ENCODE measurements around the gene LRRC15. TPM values are rescaled to one million over a fixed set of nuclear protein-coding genes. Genes with fewer than 3 reads are reported as not detected.

LRRC15 gene
- total and polyA plus RNA-seq, 4 experiments from 2014 or later, result not detected

DNA sequence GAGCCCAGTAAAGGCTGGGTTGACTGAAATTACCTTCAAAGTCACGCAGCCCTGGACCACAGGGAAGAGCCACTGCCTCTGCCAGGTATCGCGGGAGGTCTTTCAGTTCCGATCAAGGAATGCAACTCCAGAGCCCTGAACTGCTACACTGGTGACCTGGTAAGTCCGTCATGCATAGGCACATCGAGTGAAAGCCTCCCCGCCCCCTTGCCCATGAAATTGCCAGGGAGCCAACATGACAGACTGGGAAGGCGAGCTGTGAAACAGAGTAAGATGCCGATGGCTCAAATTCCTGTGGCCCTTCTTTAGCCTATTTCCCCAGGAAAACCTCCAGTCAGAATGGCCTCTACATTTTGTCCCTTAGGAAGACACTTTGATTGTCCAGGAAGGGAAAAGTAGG is 31.8 kb upstream of the LRRC15 start:
- Mint-ChIP-seq H3K4me1 (peaks cover 14 to 40% (median 28%) of the 10 kb centered on the region in 4 donors), H3K36me3 (peaks cover 6 to 9% of the 10 kb centered on the region in 2 donors), H3K9me3 (no peaks in the 10 kb centered on the region), H3K4me3 (no peak overlapping the region), H3K27ac (no peak overlapping the region), H3K27me3 (peaks cover 5 to 8% of the 10 kb centered on the region in 2 donors)
- no peaks in the 10 kb centered on the region for H3K36me3 ChIP-seq (ENCODE audit: insufficient read depth, low read length)
- DNase-seq, result no peak
- no peaks in the 10 kb centered on the region for H3K27me3 ChIP-seq (ENCODE audit: insufficient read depth, low read length)
- peaks cover 37% of the 10 kb centered on the region for H3K4me1 ChIP-seq (ENCODE audit: insufficient read depth, low read length)
- ChIA-PET POLR2A (ENCODE audit: partially characterized antibody) (no interaction called here), CTCF (ENCODE audit: partially characterized antibody) (interaction anchor here (7.5 kb wide), 1 partner anchor 59 kb away, joined by 94 read pairs; no protein-coding TSS in a partner anchor)
- intact Hi-C loops (cut with micrococcal nuclease), result loop anchor here (10.0 kb wide), 1 partner anchor 1937 kb away; no protein-coding TSS in a partner anchor
- no peak overlapping the region for H3K4me3 ChIP-seq (ENCODE audit: low read length in 2 of 2)
- no peaks in the 10 kb centered on the region for H3K9me3 ChIP-seq (ENCODE audit: control insufficient read depth in 1 of 2, low read length in 2 of 2)
- no peak overlapping the region for H3K27ac ChIP-seq (ENCODE audit: low read depth, low read length)

DNA sequence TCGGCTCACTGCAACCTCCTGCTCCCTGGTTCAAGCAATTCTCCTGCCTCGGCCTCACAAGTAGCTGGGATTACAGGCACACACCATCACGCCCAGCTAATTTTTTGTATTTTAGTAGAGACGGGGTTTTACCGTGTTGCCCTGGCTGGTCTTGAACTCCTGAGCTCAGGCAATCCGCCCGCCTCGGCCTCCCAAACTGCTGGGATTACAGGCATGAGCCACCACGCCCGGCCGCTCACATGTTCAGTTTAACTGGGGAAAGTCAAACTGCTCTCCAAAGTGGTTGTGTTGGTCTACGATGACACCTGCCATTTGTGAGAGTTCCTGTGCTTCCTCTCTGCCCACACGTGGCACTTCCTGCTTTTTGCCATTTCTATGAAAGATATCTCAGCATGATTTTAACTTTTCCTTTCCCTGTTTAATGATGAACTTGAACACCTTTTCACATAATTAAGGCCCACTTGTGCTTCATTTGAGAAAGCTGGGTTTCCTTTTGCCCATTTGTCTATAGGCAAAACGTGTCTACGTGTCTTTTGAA is 30.4 kb upstream of the LRRC15 start:
- H3K9me3 Mint-ChIP-seq, result no peaks in the 10 kb centered on the region
- peak overlapping the region in 1 of 7 donors; percentile 51 for H3K27ac Mint-ChIP-seq
- ChIA-PET CTCF (ENCODE audit: partially characterized antibody) (no interaction called here), POLR2A (ENCODE audit: partially characterized antibody) (no interaction called here)
- H3K36me3 Mint-ChIP-seq, result peaks cover 0 to 9% of the 10 kb centered on the region in 2 donors
- Histone ChIP-seq H3K27me3 (ENCODE audit: insufficient read depth, low read length) (no peaks in the 10 kb centered on the region), H3K36me3 (ENCODE audit: insufficient read depth, low read length) (no peaks in the 10 kb centered on the region), H3K4me3 (ENCODE audit: low read length in 2 of 2) (no peak overlapping the region), H3K27ac (ENCODE audit: low read depth, low read length) (no peak overlapping the region), H3K4me1 (ENCODE audit: insufficient read depth, low read length) (peaks cover 46% of the 10 kb centered on the region), H3K9me3 (ENCODE audit: control insufficient read depth in 1 of 2, low read length in 2 of 2) (no peaks in the 10 kb centered on the region)
- intact Hi-C loops (cut with micrococcal nuclease), result loop anchor here (10.0 kb wide), 1 partner anchor 1935 kb away; no protein-coding TSS in a partner anchor
- DNase-seq, result no peak
- peaks cover 7 to 8% of the 10 kb centered on the region in 2 donors for H3K27me3 Mint-ChIP-seq
- H3K4me3 Mint-ChIP-seq, result peak overlapping the region in 1 of 8 donors; percentile 52
- peaks cover 22 to 54% (median 38%) of the 10 kb centered on the region in 4 donors for H3K4me1 Mint-ChIP-seq

DNA sequence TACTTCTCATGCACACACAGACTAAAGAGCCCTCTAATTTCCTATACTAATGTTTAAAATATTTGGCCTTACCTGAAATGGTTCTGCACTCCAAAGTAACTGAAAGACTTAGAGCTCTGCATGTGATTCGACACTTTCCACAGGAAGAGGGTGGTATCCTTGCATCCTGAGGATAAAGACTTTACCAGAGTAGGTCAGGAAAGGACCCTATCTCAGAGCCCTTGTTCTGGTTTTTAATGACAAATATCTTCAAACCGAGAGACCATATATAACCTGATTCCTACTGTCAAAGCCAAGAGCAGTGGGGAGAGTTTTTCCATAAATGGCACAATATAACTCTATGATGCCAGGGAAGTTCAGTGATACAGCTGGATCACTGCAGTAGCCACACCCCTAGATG is 29.6 kb upstream of the LRRC15 start, which contains the start of gene GP5:
GP5 (minus strand) TSS at position 101 of the 400 bp plus-strand sequence. CDS start 984 bp downstream, outside the sequence.
- H3K27ac ChIP-seq (ENCODE audit: low read depth, low read length), result no peak within 1 kb of the TSS
- peaks cover 0 to 4% of the 10 kb centered on the region in 2 donors for H3K36me3 Mint-ChIP-seq
- no peaks in the 10 kb centered on the region for H3K36me3 ChIP-seq (ENCODE audit: insufficient read depth, low read length)
- H3K4me3 ChIP-seq (ENCODE audit: low read length in 2 of 2), result peak within 1 kb of the TSS in 1 of 2 donors; percentile 74
- H3K9me3 Mint-ChIP-seq, result no peaks in the 10 kb centered on the region
- peaks cover 7 to 11% of the 10 kb centered on the region in 2 donors for H3K27me3 Mint-ChIP-seq
- peaks cover 42% of the 10 kb centered on the region for H3K4me1 ChIP-seq (ENCODE audit: insufficient read depth, low read length)
- intact Hi-C loops (cut with micrococcal nuclease), result no loop called here
- no peak for DNase-seq
- peaks cover 18 to 49% (median 40%) of the 10 kb centered on the region in 4 donors for H3K4me1 Mint-ChIP-seq
- ChIA-PET POLR2A (ENCODE audit: partially characterized antibody) (interaction anchor here (1.3 to 1.6 kb wide), 2 partner anchors 43 to 56 kb away, joined by 4 to 5 read pairs; no protein-coding TSS in a partner anchor), CTCF (ENCODE audit: partially characterized antibody) (interaction anchor here (0.6 to 4.2 kb wide), 4 partner anchors 65 to 84 kb away, joined by 3 to 26 read pairs (median 4); no protein-coding TSS in a partner anchor)
- H3K27ac Mint-ChIP-seq, result peak within 1 kb of the TSS in 4 of 7 donors; percentile 11 to 66 (median 58)
- peak within 1 kb of the TSS; percentile 79 to 90 (median 88) for H3K4me3 Mint-ChIP-seq
- no peaks in the 10 kb centered on the region for H3K9me3 ChIP-seq (ENCODE audit: control insufficient read depth in 1 of 2, low read length in 2 of 2)
- H3K27me3 ChIP-seq (ENCODE audit: insufficient read depth, low read length), result no peaks in the 10 kb centered on the region

DNA sequence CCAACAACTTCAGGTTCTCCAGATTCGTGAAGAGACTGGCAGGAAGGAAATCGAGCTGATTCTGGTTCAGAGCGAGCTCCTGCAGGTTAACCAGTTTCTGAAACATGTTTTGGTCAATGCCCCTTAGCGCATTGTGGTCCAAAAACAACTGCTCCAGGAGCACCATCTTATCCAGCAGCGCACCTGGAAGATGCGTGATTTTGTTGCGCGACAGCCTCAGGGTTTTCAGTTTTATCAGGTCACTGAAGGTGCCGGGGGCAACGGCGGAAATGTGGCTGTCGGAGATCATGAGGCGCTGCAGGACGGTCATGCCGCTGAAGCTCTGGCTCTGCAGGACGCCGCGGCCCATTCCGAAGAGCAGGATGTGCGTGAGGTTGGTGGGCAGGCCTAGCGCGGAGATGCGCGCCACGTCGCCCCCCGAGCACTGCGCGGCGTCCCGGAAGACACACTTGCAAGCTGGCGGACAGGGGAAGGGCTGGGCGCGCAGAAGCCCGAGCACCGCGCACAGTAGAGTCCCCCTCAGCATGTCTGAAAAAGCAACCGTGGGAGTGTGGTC is 28.3 kb upstream of the LRRC15 start:
- peak overlapping the region; percentile 35 for H3K27ac ChIP-seq (ENCODE audit: low read depth, low read length)
- intact Hi-C loops (cut with micrococcal nuclease), result no loop called here
- ChIA-PET POLR2A (ENCODE audit: partially characterized antibody) (interaction anchor here (0.9 to 2.1 kb wide), 7 partner anchors 9 to 186 kb away, joined by 3 to 7 read pairs (median 4); no protein-coding TSS in a partner anchor), CTCF (ENCODE audit: partially characterized antibody) (interaction anchor here (0.7 to 4.2 kb wide), 5 partner anchors 9 to 81 kb away, joined by 3 to 26 read pairs (median 9); no protein-coding TSS in a partner anchor)
- Mint-ChIP-seq H3K27ac (peak overlapping the region in 6 of 7 donors; percentile 31 to 87 (median 66)), H3K4me1 (peaks cover 18 to 49% (median 40%) of the 10 kb centered on the region in 4 donors), H3K9me3 (no peaks in the 10 kb centered on the region), H3K27me3 (peaks cover 7 to 11% of the 10 kb centered on the region in 2 donors), H3K4me3 (peak overlapping the region; percentile 79 to 90 (median 88)), H3K36me3 (peaks cover 0 to under 1% of the 10 kb centered on the region in 2 donors)
- no peaks in the 10 kb centered on the region for H3K9me3 ChIP-seq (ENCODE audit: control insufficient read depth in 1 of 2, low read length in 2 of 2)
- peak overlapping the region; percentile 49 to 74 for H3K4me3 ChIP-seq (ENCODE audit: low read length in 2 of 2)
- H3K36me3 ChIP-seq (ENCODE audit: insufficient read depth, low read length), result no peaks in the 10 kb centered on the region
- no peaks in the 10 kb centered on the region for H3K27me3 ChIP-seq (ENCODE audit: insufficient read depth, low read length)
- DNase-seq, result peak in 4 of 5 donors; percentile 9 to 23 (median 10)
- peaks cover 41% of the 10 kb centered on the region for H3K4me1 ChIP-seq (ENCODE audit: insufficient read depth, low read length)

DNA sequence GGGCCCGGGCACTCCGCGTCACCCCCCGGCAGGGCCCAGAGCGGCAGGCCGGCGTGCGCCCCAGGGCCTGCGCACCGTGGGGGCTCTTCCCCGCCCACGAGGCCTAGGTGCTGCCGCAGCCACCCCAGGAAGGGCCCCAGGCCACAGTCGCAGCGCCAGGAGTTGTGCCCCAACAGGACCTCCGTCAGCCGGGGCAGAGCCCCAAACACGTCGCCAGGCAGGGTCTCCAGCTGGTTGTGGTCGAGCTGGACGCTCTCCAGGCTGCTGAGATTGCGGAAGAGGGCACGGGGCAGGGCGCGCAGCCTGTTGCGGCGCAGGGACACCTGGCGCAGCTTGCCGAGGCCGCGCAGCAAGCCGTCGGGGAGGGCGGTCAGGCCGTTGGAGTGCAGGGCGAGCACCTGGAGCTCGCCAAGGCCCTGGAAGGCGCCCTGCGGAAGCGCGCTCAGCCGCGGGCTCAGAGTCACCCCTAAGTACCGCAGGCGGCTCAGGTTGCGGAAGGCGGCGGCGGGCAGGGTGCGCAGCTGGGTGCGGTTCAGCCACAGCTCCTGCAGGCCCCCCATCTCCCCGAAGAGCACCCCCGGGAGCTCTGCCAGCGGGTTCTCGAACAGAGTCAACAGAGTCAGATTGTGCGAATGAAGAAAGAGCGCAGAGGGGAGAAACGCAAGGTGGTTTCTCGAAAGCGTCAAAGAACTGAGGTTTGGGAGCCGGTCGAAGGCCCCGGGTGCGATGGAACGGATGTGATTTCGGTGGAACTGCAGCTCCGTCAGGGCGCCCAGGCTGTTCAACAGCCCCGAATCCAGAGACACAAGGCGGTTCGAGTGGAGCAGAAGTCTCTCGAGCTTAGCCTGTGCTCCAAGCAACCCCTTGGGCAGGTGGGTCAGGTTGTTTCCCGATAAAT is 27.6 kb upstream of the LRRC15 start:
- no peaks in the 10 kb centered on the region for H3K9me3 Mint-ChIP-seq
- peak; percentile 34 to 46 (median 42) for DNase-seq
- intact Hi-C loops (cut with micrococcal nuclease), result no loop called here
- peak overlapping the region; percentile 79 to 90 (median 88) for H3K4me3 Mint-ChIP-seq
- peaks cover 10 to 11% of the 10 kb centered on the region in 2 donors for H3K27me3 Mint-ChIP-seq
- H3K36me3 Mint-ChIP-seq, result no peaks in the 10 kb centered on the region
- Histone ChIP-seq H3K36me3 (ENCODE audit: insufficient read depth, low read length) (no peaks in the 10 kb centered on the region), H3K4me3 (ENCODE audit: low read length in 2 of 2) (peak overlapping the region; percentile 49 to 74), H3K27me3 (ENCODE audit: insufficient read depth, low read length) (no peaks in the 10 kb centered on the region), H3K27ac (ENCODE audit: low read depth, low read length) (peak overlapping the region; percentile 35), H3K9me3 (ENCODE audit: control insufficient read depth in 1 of 2, low read length in 2 of 2) (no peaks in the 10 kb centered on the region), H3K4me1 (ENCODE audit: insufficient read depth, low read length) (peaks cover 41% of the 10 kb centered on the region)
- H3K4me1 Mint-ChIP-seq, result peaks cover 18 to 49% (median 40%) of the 10 kb centered on the region in 4 donors
- ChIA-PET POLR2A (ENCODE audit: partially characterized antibody) (interaction anchor here (0.9 to 2.1 kb wide), 7 partner anchors 10 to 187 kb away, joined by 3 to 7 read pairs (median 4); no protein-coding TSS in a partner anchor), CTCF (ENCODE audit: partially characterized antibody) (interaction anchor here (0.7 to 4.2 kb wide), 6 partner anchors 10 to 81 kb away, joined by 3 to 26 read pairs (median 8); no protein-coding TSS in a partner anchor)
- peak overlapping the region; percentile 31 to 87 (median 73) for H3K27ac Mint-ChIP-seq

DNA sequence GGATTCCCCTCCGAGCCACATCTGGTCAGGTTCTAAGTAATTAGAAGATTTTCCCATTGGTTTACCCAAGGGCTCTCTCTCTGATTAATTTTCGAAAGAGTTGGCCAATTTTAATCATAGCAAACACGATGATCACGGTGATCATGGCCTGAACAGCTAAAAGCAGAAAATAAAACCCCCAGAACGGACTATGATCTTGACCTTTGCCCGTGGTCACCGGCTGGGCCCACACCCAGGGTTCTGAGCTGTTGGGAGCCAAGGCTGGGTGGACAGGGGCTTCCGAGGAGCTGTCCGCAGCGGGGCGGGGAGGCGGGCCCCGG is 27.0 kb upstream of the LRRC15 start:
- Histone ChIP-seq H3K9me3 (ENCODE audit: control insufficient read depth in 1 of 2, low read length in 2 of 2) (no peaks in the 10 kb centered on the region), H3K4me3 (ENCODE audit: low read length in 2 of 2) (peak overlapping the region in 1 of 2 donors; percentile 74), H3K36me3 (ENCODE audit: insufficient read depth, low read length) (no peaks in the 10 kb centered on the region), H3K27me3 (ENCODE audit: insufficient read depth, low read length) (no peaks in the 10 kb centered on the region), H3K4me1 (ENCODE audit: insufficient read depth, low read length) (peaks cover 41% of the 10 kb centered on the region), H3K27ac (ENCODE audit: low read depth, low read length) (peak overlapping the region; percentile 35)
- Mint-ChIP-seq H3K4me1 (peaks cover 18 to 49% (median 40%) of the 10 kb centered on the region in 4 donors), H3K4me3 (peak overlapping the region; percentile 74 to 88 (median 80)), H3K27ac (peak overlapping the region; percentile 38 to 83 (median 70)), H3K27me3 (peaks cover 10 to 11% of the 10 kb centered on the region in 2 donors), H3K36me3 (no peaks in the 10 kb centered on the region), H3K9me3 (no peaks in the 10 kb centered on the region)
- ChIA-PET POLR2A (ENCODE audit: partially characterized antibody) (interaction anchor here (0.9 to 2.1 kb wide), 4 partner anchors 10 to 187 kb away, joined by 4 to 7 read pairs (median 4); no protein-coding TSS in a partner anchor), CTCF (ENCODE audit: partially characterized antibody) (interaction anchor here (2.0 to 4.2 kb wide), 3 partner anchors 10 to 62 kb away, joined by 7 to 26 read pairs (median 9); no protein-coding TSS in a partner anchor)
- peak in 1 of 5 donors; percentile 3 for DNase-seq
- intact Hi-C loops (cut with micrococcal nuclease), result no loop called here

Measured in CD4-positive, alpha-beta memory T cell (primary cell).